GM23338 (cell line): Measurements from ENCODE around the gene ANKS1B.

Experiments
- CTCF ChIP-seq, 2 experiments: fragments of 200-600 bp in 1 of 2; sonication (generic) in 1 of 2; conservative IDR thresholded peaks; 2 replicates each; pipeline versions ENCODE4 v1.5.1 to v1.6.1; 2016 to 2017; ENCODE audit warnings: antibody characterized with exemption in 2 of 2, low read depth in 2 of 2, mild to moderate bottlenecking in 2 of 2, moderate library complexity in 1 of 2
- ETS1 ChIP-seq: IDR thresholded peaks from 2 replicates; pipeline ENCODE4 v1.6.1; 2016; ENCODE audit warnings: antibody characterized with exemption
- EZH2 ChIP-seq: fragments of 200-600 bp; sonication (generic); IDR thresholded peaks from one replicate; pipeline ENCODE4 v1.8.0; 2017; ENCODE audit warnings: antibody characterized with exemption, mild to moderate bottlenecking, low read depth; ENCODE audit not compliant: unreplicated experiment
- EZH2phosphoT487 ChIP-seq: fragments of 200-600 bp; sonication (generic); IDR thresholded peaks from one replicate; pipeline ENCODE4 v1.8.1; 2018; ENCODE audit warnings: antibody characterized with exemption; ENCODE audit not compliant: unreplicated experiment
- POLR2AphosphoS5 ChIP-seq: IDR thresholded peaks from 2 replicates; pipeline ENCODE4 v1.6.1; 2016; ENCODE audit warnings: antibody characterized with exemption, low read depth
- REST ChIP-seq: IDR thresholded peaks from one replicate; pipeline ENCODE4 v1.6.1; 2018; ENCODE audit warnings: antibody characterized with exemption; ENCODE audit not compliant: unreplicated experiment

- TF ChIP-seq POLR2AphosphoS5, result no peak
- TF ChIP-seq EZH2phosphoT487, result no peak
- no peak for TF ChIP-seq ETS1
- TF ChIP-seq CTCF (conservative IDR thresholded peaks at IDR 0.05; ENCODE audit: low read depth in 2 of 2), result no peak
- no peak for TF ChIP-seq REST
- no peak for TF ChIP-seq EZH2
Observed at GRCh38 chr12:99388671-99389195, 596.0 kb downstream of the ANKS1B start.
